HepG2 (cell line): ENCODE results near the gene C2orf92. TPM values are rescaled to one million over a fixed set of nuclear protein-coding genes. Genes with fewer than 3 reads are reported as not detected.

ENCODE experiments used
- ADNP ChIP-seq: sonication (generic); formaldehyde crosslinking; IDR thresholded peaks from 2 replicates; pipeline ENCODE4 v1.4.0; 2020; ENCODE audit warnings: missing genetic modification reagents
- CEBPG ChIP-seq: IDR thresholded peaks from 2 replicates; pipeline ENCODE4 v1.6.1; 2016
- CHCHD3 ChIP-seq: sonication (generic); formaldehyde crosslinking; IDR thresholded peaks from 2 replicates; pipeline ENCODE4 v1.8.0; 2022; ENCODE audit warnings: mild to moderate bottlenecking, missing genetic modification reagents, moderate library complexity
- HOXA9 ChIP-seq: sonication (generic); formaldehyde crosslinking; IDR thresholded peaks from 2 replicates; pipeline ENCODE4 v1.8.1; 2022; ENCODE audit warnings: missing genetic modification reagents, mild to moderate bottlenecking, moderate library complexity, borderline replicate concordance
- MAFF ChIP-seq: IDR thresholded peaks from 2 replicates; pipeline ENCODE4 v1.6.1; 2011; ENCODE audit warnings: low read depth, low read length, improper control_type of control experiment
- MIER3 ChIP-seq: IDR thresholded peaks from 2 replicates; pipeline ENCODE4 v1.6.1; 2016; ENCODE audit warnings: missing compliant biosample characterization, borderline replicate concordance
- MTERF4 ChIP-seq: sonication (generic); formaldehyde crosslinking; IDR thresholded peaks from 2 replicates; pipeline ENCODE4 v1.8.0; 2023; ENCODE audit warnings: mild to moderate bottlenecking, missing genetic modification reagents
- POLR2AphosphoS2 ChIP-seq: IDR thresholded peaks from 2 replicates; pipeline ENCODE4 v1.6.1; 2011; ENCODE audit warnings: low read depth, low read length, improper control_type of control experiment
- RNF2 ChIP-seq: fragments of 450-650 bp; conservative IDR thresholded peaks from 2 replicates; pipeline ENCODE4 v1.6.1; 2016; ENCODE audit warnings: low read depth
- SNAI1 ChIP-seq: sonication (generic); formaldehyde crosslinking; IDR thresholded peaks from 2 replicates; pipeline ENCODE4 v1.5.0; 2020; ENCODE audit warnings: mild to moderate bottlenecking, missing genetic modification reagents, borderline replicate concordance
- ZFP82 ChIP-seq: sonication (generic); formaldehyde crosslinking; IDR thresholded peaks from 2 replicates; pipeline ENCODE4 v1.5.1; 2020; ENCODE audit warnings: mild to moderate bottlenecking, missing genetic modification reagents, borderline replicate concordance
- ZNF256 ChIP-seq: sonication (generic); formaldehyde crosslinking; conservative IDR thresholded peaks from 2 replicates; pipeline ENCODE4 v1.4.0; 2020; ENCODE audit warnings: missing genetic modification reagents
- ZNF350 ChIP-seq: sonication (generic); formaldehyde crosslinking; IDR thresholded peaks from 2 replicates; pipeline ENCODE4 v1.4.0; 2020; ENCODE audit warnings: mild to moderate bottlenecking, low read depth, missing genetic modification reagents, borderline replicate concordance
- ZNF362 ChIP-seq: sonication (generic); formaldehyde crosslinking; IDR thresholded peaks from 2 replicates; pipeline ENCODE4 v1.4.0; 2020; ENCODE audit warnings: missing genetic modification reagents, mild to moderate bottlenecking, borderline replicate concordance
- ZNF383 ChIP-seq: sonication (generic); formaldehyde crosslinking; IDR thresholded peaks from 2 replicates; pipeline ENCODE4 v1.4.0; 2020; ENCODE audit warnings: missing genetic modification reagents, mild to moderate bottlenecking, borderline replicate concordance
- ZNF441 ChIP-seq: sonication (generic); formaldehyde crosslinking; IDR thresholded peaks from 2 replicates; pipeline ENCODE4 v1.7.0; 2021; ENCODE audit warnings: missing genetic modification reagents, borderline replicate concordance
- ZNF619 ChIP-seq: sonication (generic); formaldehyde crosslinking; IDR thresholded peaks from 2 replicates; pipeline ENCODE4 v1.4.0; 2020; ENCODE audit warnings: mild to moderate bottlenecking, missing genetic modification reagents
- ZNF781 ChIP-seq: sonication (generic); formaldehyde crosslinking; IDR thresholded peaks from 2 replicates; pipeline ENCODE4 v1.5.1; 2020; ENCODE audit warnings: borderline replicate concordance, mild to moderate bottlenecking, missing genetic modification reagents; ENCODE audit errors: not compliant biosample characterization
- ZNF83 ChIP-seq: sonication (generic); formaldehyde crosslinking; IDR thresholded peaks from 2 replicates; pipeline ENCODE4 v1.4.0; 2020; ENCODE audit warnings: missing genetic modification reagents, mild to moderate bottlenecking, borderline replicate concordance
- polyA plus RNA-seq, 8 experiments: library from polyadenylated mRNA; depleted of rRNA in 3 of 8; stranded (reverse) in 7 of 8; unstranded in 1 of 8; fragments of >200 nt; fragmentation: Illumina TruSeq in 4 of 8; extraction: Trizol in 4 of 8; gene quantifications; 2 replicates each; pipeline versions ENCODE4 v1.2.1 to v1.2.3, GENCODE V29; 2011 to 2016; ENCODE audit warnings: low read depth in 4 of 8, missing spikeins in 1 of 8, mixed read lengths in 1 of 8; ENCODE audit not compliant: insufficient read depth in 1 of 8
- total RNA-seq, 5 experiments: library from RNA; depleted of rRNA; stranded (reverse); fragments of >200 nt; fragmentation: Illumina TruSeq; extraction: Trizol; gene quantifications; 2 replicates each; pipeline ENCODE4 v1.2.3, GENCODE V29; 2016; ENCODE audit warnings: low read depth in 1 of 5
- TF ChIP-seq, protein P1 (sequence below): sonication (generic); formaldehyde crosslinking; IDR thresholded peaks from 2 replicates; pipeline ENCODE4 v1.4.0; 2020; ENCODE audit warnings: missing genetic modification reagents
- TF ChIP-seq, protein P2 (sequence below): sonication (generic); formaldehyde crosslinking; IDR thresholded peaks from 2 replicates; pipeline ENCODE4 v1.5.0; 2020; ENCODE audit warnings: missing genetic modification reagents, mild to moderate bottlenecking, borderline replicate concordance
- TF ChIP-seq, protein P3 (sequence below): sonication (generic); formaldehyde crosslinking; IDR thresholded peaks from 2 replicates; pipeline ENCODE4 v1.4.0; 2020; ENCODE audit warnings: mild to moderate bottlenecking, low read depth, missing genetic modification reagents

Gene C2orf92
- total and polyA plus RNA-seq, 2 of the 13 experiments (the other 11 are each of a cell fraction or from before 2014, with no cell fraction given): 4.9 to 5.0 TPM

DNA sequence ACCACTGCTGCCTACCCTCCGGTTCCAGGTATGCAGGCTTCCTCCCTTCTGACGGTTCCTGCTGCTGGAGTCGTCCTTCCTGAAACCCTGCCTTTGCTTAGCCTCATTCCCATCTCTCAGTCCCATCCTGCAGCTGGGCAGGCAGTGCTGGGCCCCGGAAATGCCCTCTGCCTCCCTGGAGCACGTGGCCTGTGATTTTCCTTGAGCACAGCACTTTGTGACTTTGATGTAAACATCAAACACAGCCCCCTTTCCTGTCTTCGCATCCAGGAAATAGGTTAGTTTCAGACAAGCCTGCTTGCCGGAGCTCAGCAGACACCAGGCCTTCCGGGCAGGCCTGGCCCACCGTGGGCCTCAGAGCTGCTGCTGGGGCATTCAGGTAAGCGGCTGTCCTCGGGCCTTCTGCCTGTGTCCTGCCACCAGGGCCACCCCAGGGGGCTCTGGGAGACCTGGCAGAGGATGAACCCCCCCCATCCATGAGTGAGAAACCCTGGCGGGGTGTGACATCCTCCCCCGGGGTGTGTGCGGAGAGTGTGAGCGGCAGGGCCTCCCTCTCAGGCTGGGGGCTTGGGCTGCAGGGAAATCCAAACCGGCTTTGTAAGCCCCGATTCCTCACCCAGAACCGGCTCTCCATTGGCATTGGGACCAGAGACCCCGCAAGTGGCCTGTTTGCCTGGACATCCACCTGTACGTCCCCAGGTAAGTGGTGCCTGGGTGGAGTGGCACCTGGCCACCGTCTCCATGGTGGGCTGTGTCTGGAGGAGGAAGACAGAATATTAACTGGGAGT is 44.0 kb downstream of the C2orf92 start, which contains the start of gene ZAP70 (continued):
- TF ChIP-seq ZNF256 (CRISPR knock-in tag) (no peak), ZNF781 (CRISPR knock-in tag) (no peak), ZFP82 (CRISPR knock-in tag) (no peak), ZNF619 (CRISPR knock-in tag) (no peak), ZNF441 (CRISPR knock-in tag) (peak; percentile 52; the same call in 1 of the 2 replicates), MTERF4 (CRISPR knock-in tag) (peak; percentile 65; the same call in 1 of the 2 replicates), ZNF83 (no peak), ZNF350 (CRISPR knock-in tag) (no peak), MAFF (peak; percentile 35; the same call in 1 of the 2 replicates), POLR2AphosphoS2 (no peak), MIER3 (CRISPR knock-in tag) (0 out of 2 replicates have a peak, but pooled peaks have one; percentile 42), ZNF362 (CRISPR knock-in tag) (no peak), RNF2 (0 out of 2 replicates have a peak, but pooled peaks have one; percentile 49), CEBPG (CRISPR knock-in tag) (no peak), SNAI1 (CRISPR knock-in tag) (no peak; the same call in 1 of the 2 replicates), HOXA9 (CRISPR knock-in tag) (peak; percentile 52; the same call in 1 of the 2 replicates), CHCHD3 (CRISPR knock-in tag) (no peak), ZNF383 (CRISPR knock-in tag) (no peak), ADNP (no peak)
- TF ChIP-seq, protein P1, sequence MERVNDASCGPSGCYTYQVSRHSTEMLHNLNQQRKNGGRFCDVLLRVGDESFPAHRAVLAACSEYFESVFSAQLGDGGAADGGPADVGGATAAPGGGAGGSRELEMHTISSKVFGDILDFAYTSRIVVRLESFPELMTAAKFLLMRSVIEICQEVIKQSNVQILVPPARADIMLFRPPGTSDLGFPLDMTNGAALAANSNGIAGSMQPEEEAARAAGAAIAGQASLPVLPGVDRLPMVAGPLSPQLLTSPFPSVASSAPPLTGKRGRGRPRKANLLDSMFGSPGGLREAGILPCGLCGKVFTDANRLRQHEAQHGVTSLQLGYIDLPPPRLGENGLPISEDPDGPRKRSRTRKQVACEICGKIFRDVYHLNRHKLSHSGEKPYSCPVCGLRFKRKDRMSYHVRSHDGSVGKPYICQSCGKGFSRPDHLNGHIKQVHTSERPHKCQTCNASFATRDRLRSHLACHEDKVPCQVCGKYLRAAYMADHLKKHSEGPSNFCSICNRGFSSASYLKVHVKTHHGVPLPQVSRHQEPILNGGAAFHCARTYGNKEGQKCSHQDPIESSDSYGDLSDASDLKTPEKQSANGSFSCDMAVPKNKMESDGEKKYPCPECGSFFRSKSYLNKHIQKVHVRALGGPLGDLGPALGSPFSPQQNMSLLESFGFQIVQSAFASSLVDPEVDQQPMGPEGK (CRISPR knock-in tag): no peak
- TF ChIP-seq, protein P2, sequence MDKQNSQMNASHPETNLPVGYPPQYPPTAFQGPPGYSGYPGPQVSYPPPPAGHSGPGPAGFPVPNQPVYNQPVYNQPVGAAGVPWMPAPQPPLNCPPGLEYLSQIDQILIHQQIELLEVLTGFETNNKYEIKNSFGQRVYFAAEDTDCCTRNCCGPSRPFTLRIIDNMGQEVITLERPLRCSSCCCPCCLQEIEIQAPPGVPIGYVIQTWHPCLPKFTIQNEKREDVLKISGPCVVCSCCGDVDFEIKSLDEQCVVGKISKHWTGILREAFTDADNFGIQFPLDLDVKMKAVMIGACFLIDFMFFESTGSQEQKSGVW (CRISPR knock-in tag): no peak
- TF ChIP-seq, protein P3, sequence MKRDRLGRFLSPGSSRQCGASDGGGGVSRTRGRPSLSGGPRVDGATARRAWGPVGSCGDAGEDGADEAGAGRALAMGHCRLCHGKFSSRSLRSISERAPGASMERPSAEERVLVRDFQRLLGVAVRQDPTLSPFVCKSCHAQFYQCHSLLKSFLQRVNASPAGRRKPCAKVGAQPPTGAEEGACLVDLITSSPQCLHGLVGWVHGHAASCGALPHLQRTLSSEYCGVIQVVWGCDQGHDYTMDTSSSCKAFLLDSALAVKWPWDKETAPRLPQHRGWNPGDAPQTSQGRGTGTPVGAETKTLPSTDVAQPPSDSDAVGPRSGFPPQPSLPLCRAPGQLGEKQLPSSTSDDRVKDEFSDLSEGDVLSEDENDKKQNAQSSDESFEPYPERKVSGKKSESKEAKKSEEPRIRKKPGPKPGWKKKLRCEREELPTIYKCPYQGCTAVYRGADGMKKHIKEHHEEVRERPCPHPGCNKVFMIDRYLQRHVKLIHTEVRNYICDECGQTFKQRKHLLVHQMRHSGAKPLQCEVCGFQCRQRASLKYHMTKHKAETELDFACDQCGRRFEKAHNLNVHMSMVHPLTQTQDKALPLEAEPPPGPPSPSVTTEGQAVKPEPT (CRISPR knock-in tag): no peak
